HCT116 (cell line): ENCODE results near the gene PEF1. TPM values are rescaled to one million over a fixed set of nuclear protein-coding genes. Genes with fewer than 3 reads are reported as not detected.

Experiments
- ATAC-seq: fragments of 200-7000 bp; cut with Tn5 transposase; 2 replicates; pipeline ENCODE4 v1.9.1; 2020; ENCODE audit warnings: mild to moderate bottlenecking, moderate library complexity
- BruUV-seq: library from RNA; stranded (reverse); fragments of 400-500 nt; replicated peaks from 2 replicates; lab custom pipeline; 2021; lab: Mats Ljungman, UMichigan
- CTCF ChIA-PET: fragments of 300-600 bp; sonication (Branson Sonifier 250); formaldehyde crosslinking; loops from one replicate; lab custom pipeline; 2021; ENCODE audit warnings: antibody characterized with exemption; lab: Charles Lee
- POLR2A ChIA-PET: fragments of 300-600, 350-600 bp; sonication (Branson Sonifier 250); formaldehyde crosslinking; loops from one replicate; lab custom pipeline; 2021; ENCODE audit warnings: antibody characterized with exemption; lab: Charles Lee
- RAD21 ChIA-PET, 2 experiments: fragments of 300-600 bp; sonication (Branson Sonifier 250); formaldehyde crosslinking; loops; one replicate each; lab custom pipeline; 2023; ENCODE audit warnings: low total read pairs in 2 of 2; ENCODE audit not compliant: uncharacterized antibody in 2 of 2, unreplicated experiment in 2 of 2, low non-redundant PET in 1 of 2; lab: Charles Lee
- DNase-seq: peaks from one replicate; pipeline ENCODE4 v3.0.0-alpha.2; 2010; ENCODE audit warnings: low read depth, low spot score
- H2AFZ ChIP-seq: fragments of 200-600 bp; shearing (Covaris generic), sonication (generic); 2 replicates; pipeline ENCODE4 v1.6.1; 2017; ENCODE audit warnings: low read depth, mixed run types, mixed read lengths, antibody characterized with exemption, low read length; ENCODE audit not compliant: poor library complexity, severe bottlenecking
- H3K27ac ChIP-seq: 2 replicates; pipeline ENCODE4 v1.5.1; 2012; ENCODE audit warnings: low read depth, low read length
- H3K27me3 ChIP-seq: fragments of 200-600 bp; sonication (generic); 2 replicates; pipeline ENCODE4 v1.6.1; 2016; ENCODE audit warnings: mixed run types, low read length, mixed read lengths; ENCODE audit not compliant: insufficient read depth
- H3K36me3 ChIP-seq, 2 experiments: fragments of 200-500 bp in 1 of 2; fragments of 200-600 bp in 1 of 2; sonication (Bioruptor generic) in 1 of 2; sonication (generic) in 1 of 2; 2 replicates each; pipeline versions ENCODE4 v1.5.1 to v1.6.1; 2014 to 2016; ENCODE audit warnings: low read length in 2 of 2, inconsistent platforms in 1 of 2, mixed read lengths in 1 of 2, mixed run types in 1 of 2; ENCODE audit not compliant: insufficient read depth in 2 of 2, control insufficient read depth in 1 of 2
- H3K4me1 ChIP-seq, 2 experiments: fragments of 200-600 bp in 1 of 2; sonication (generic) in 1 of 2; 2 replicates each; pipeline versions ENCODE4 v1.5.1 to v1.6.1; 2012 to 2017; ENCODE audit warnings: low read length in 2 of 2, inconsistent platforms in 1 of 2, mild to moderate bottlenecking in 1 of 2, mixed read lengths in 1 of 2, mixed run types in 1 of 2, moderate library complexity in 1 of 2; ENCODE audit not compliant: insufficient read depth in 2 of 2, control insufficient read depth in 1 of 2
- H3K4me2 ChIP-seq: fragments of 200-600 bp; sonication (generic); 2 replicates; pipeline ENCODE4 v1.6.1; 2017; ENCODE audit warnings: mixed run types, low read length, mixed read lengths
- H3K4me3 ChIP-seq, 2 experiments: fragments of 200-600 bp in 1 of 2; sonication (generic) in 1 of 2; replicated peaks in 1 of 2; 2 replicates each; pipeline ENCODE4 v1.5.1; 2011 to 2016; ENCODE audit warnings: low read length in 2 of 2, control low read depth in 1 of 2, low read depth in 1 of 2, mild to moderate bottlenecking in 1 of 2, mixed read lengths in 1 of 2, mixed run types in 1 of 2
- H3K79me2 ChIP-seq: fragments of 200-600 bp; sonication (generic); 2 replicates; pipeline ENCODE4 v1.6.1; 2017; ENCODE audit warnings: mild to moderate bottlenecking, mixed run types, low read length, moderate library complexity, mixed read lengths; ENCODE audit not compliant: insufficient read depth
- H3K9ac ChIP-seq: fragments of 200-600 bp; sonication (generic); 2 replicates; pipeline ENCODE4 v1.6.1; 2016; ENCODE audit warnings: low read length, mixed read lengths
- H3K9me2 ChIP-seq: fragments of 200-600 bp; sonication (generic), shearing (Covaris generic); 2 replicates; pipeline ENCODE4 v1.6.1; 2017; ENCODE audit warnings: mixed run types, mild to moderate bottlenecking, moderate library complexity; ENCODE audit not compliant: insufficient read depth
- H3K9me3 ChIP-seq, 2 experiments: fragments of 200-500 bp in 1 of 2; fragments of 200-600 bp in 1 of 2; sonication (Bioruptor generic) in 1 of 2; sonication (generic) in 1 of 2; 2 replicates each; pipeline ENCODE4 v1.6.1; 2014 to 2017; ENCODE audit warnings: low read length in 2 of 2, mixed read lengths in 2 of 2, inconsistent platforms in 1 of 2, low read depth in 1 of 2, mild to moderate bottlenecking in 1 of 2, mixed run types in 1 of 2, moderate library complexity in 1 of 2; ENCODE audit not compliant: control insufficient read depth in 1 of 2, insufficient read depth in 1 of 2
- H4K20me1 ChIP-seq: fragments of 200-600 bp; sonication (generic), shearing (Covaris generic); 2 replicates; pipeline ENCODE4 v1.6.1; 2017; ENCODE audit warnings: mixed run types, mild to moderate bottlenecking, moderate library complexity; ENCODE audit not compliant: insufficient read depth
- EGR1 ChIP-seq: IDR thresholded peaks from 2 replicates; pipeline ENCODE4 v1.6.1; 2012; ENCODE audit warnings: low read depth
- EZH2phosphoT487 ChIP-seq: fragments of 200-600 bp; IDR thresholded peaks from 2 replicates; pipeline ENCODE4 v1.6.1; 2018; ENCODE audit warnings: antibody characterized with exemption, borderline replicate concordance
- JUND ChIP-seq: IDR thresholded peaks from 2 replicates; pipeline ENCODE4 v1.6.1; 2012
- RAD21 ChIP-seq: IDR thresholded peaks from 2 replicates; pipeline ENCODE4 v1.6.1; 2012; ENCODE audit warnings: low read depth, mild to moderate bottlenecking
- YY1 ChIP-seq: IDR thresholded peaks from 2 replicates; pipeline ENCODE4 v1.6.1; 2011; ENCODE audit warnings: low read length, low read depth, moderate library complexity, mild to moderate bottlenecking; ENCODE audit not compliant: insufficient replicate concordance; ENCODE audit errors: extremely low read depth
- ZNF274 ChIP-seq: fragments of 200-500 bp; sonication (Bioruptor generic); IDR thresholded peaks from 2 replicates; pipeline ENCODE4 v1.6.1; 2014; ENCODE audit warnings: mild to moderate bottlenecking, low read depth, low read length, inconsistent platforms
- intact Hi-C: fragments of 100-400 bp; cut with micrococcal nuclease; formaldehyde crosslinking; loops from 2 replicates; pipeline ENCODE4 v1.10.0; 2022
- total RNA-seq: library from RNA; stranded (reverse); gene quantifications from one replicate; pipeline ENCODE4 v1.2.1, GENCODE V29; 2021; ENCODE audit not compliant: unreplicated experiment
- TF ChIP-seq, protein P1 (sequence below): IDR thresholded peaks from 2 replicates; pipeline ENCODE4 v1.6.1; 2012; ENCODE audit warnings: low read depth
- TF ChIP-seq, protein P2 (sequence below): IDR thresholded peaks from 2 replicates; pipeline ENCODE4 v1.6.1; 2011; ENCODE audit warnings: mild to moderate bottlenecking, low read length, moderate library complexity; ENCODE audit not compliant: insufficient replicate concordance; ENCODE audit errors: extremely low read depth

The PEF1 gene
- total RNA-seq, 1 experiment from 2014 or later = 37.6 TPM

DNA sequence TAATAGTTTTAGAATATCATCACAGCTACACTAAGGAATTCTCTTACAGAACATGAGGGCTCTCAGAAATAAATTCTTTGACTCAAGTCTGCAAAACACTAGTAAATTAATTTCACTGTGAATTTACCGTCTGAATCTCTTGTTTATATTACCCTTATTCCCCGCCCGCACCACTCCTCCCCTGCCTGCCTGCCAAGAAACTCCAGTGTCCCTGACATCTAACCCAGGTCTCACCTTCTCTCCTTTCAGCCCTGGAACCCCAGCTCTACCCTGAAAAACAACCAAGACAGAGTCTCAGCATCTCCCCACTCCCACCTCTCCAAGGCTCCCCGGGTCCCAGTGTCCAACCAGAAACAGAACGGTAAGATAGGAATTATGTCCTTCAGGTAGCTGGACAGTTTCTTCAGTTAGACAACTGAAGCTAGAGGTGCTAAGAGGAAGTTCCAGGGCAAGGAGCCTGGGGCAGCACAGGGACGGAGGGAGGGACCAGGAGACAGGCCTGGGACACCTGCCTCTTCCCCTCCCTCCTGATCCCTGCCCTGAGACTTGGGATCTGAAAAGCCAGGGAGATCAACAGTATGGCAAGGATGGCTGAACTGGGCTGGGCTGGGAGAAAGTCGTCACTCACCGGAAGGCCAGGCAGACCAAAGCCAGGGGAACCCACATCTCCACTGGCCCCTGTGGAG is 43.7 kb upstream of the PEF1 start:
- H3K36me3 ChIP-seq = no peaks in the 10 kb centered on the region
- no TSS peak for BruUV-seq
- no peak overlapping the region for H3K4me3 ChIP-seq
- RAD21 ChIA-PET = no interaction called here
- no peaks in the 10 kb centered on the region for H4K20me1 ChIP-seq
- H3K9ac ChIP-seq = no peak overlapping the region
- DNase-seq (no peak), ATAC-seq (no peak)
- H3K4me1 ChIP-seq = peaks cover 12 to 36% of the 10 kb centered on the region in 2 experiments
- CTCF ChIA-PET = no interaction called here
- intact Hi-C loops = no loop called here
- 0 out of 2 replicates have a peak overlapping the region, but pooled peaks have one; percentile 6 for H3K4me2 ChIP-seq
- no peak overlapping the region for H2AFZ ChIP-seq
- H3K27ac ChIP-seq = no peak overlapping the region
- TF ChIP-seq, protein P1, sequence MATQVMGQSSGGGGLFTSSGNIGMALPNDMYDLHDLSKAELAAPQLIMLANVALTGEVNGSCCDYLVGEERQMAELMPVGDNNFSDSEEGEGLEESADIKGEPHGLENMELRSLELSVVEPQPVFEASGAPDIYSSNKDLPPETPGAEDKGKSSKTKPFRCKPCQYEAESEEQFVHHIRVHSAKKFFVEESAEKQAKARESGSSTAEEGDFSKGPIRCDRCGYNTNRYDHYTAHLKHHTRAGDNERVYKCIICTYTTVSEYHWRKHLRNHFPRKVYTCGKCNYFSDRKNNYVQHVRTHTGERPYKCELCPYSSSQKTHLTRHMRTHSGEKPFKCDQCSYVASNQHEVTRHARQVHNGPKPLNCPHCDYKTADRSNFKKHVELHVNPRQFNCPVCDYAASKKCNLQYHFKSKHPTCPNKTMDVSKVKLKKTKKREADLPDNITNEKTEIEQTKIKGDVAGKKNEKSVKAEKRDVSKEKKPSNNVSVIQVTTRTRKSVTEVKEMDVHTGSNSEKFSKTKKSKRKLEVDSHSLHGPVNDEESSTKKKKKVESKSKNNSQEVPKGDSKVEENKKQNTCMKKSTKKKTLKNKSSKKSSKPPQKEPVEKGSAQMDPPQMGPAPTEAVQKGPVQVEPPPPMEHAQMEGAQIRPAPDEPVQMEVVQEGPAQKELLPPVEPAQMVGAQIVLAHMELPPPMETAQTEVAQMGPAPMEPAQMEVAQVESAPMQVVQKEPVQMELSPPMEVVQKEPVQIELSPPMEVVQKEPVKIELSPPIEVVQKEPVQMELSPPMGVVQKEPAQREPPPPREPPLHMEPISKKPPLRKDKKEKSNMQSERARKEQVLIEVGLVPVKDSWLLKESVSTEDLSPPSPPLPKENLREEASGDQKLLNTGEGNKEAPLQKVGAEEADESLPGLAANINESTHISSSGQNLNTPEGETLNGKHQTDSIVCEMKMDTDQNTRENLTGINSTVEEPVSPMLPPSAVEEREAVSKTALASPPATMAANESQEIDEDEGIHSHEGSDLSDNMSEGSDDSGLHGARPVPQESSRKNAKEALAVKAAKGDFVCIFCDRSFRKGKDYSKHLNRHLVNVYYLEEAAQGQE = no peak
- TF ChIP-seq EGR1 (no peak), RAD21 (no peak)
- POLR2A ChIA-PET = no interaction called here
- no peaks in the 10 kb centered on the region for H3K9me3 ChIP-seq
- no peaks in the 10 kb centered on the region for H3K9me2 ChIP-seq
- no peaks in the 10 kb centered on the region for H3K79me2 ChIP-seq
- no peaks in the 10 kb centered on the region for H3K27me3 ChIP-seq

DNA sequence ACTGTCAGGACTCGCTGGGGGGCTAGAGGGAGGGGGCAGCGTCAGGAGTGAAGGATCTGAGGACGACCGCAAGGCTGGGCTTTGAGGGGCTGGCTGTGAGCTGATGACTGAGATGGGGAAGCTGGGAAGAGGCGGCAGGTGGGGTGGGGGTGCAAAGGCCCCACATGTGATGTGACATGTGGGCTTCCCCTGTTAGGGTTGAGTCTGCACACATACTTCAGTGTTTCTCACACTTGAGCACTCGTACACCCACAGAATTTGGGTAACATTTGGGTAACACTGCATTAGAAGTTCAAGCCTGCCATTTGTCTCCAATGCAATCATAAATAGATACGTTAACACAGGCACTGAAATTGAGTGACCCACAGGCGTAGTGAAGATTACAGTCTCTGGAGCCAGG is 42.9 kb upstream of the PEF1 start:
- no TSS peak for BruUV-seq
- ChIA-PET POLR2A (no interaction called here), RAD21 (no interaction called here), CTCF (no interaction called here)
- Histone ChIP-seq H3K27me3 (no peaks in the 10 kb centered on the region), H4K20me1 (no peaks in the 10 kb centered on the region), H3K4me2 (no peak overlapping the region), H3K9me3 (no peaks in the 10 kb centered on the region), H3K27ac (no peak overlapping the region), H2AFZ (no peak overlapping the region), H3K79me2 (no peaks in the 10 kb centered on the region), H3K9me2 (no peaks in the 10 kb centered on the region), H3K4me1 (peaks cover 12 to 36% of the 10 kb centered on the region in 2 experiments), H3K36me3 (no peaks in the 10 kb centered on the region), H3K9ac (no peak overlapping the region), H3K4me3 (no peak overlapping the region)
- no peak for DNase-seq
- intact Hi-C loops = no loop called here
- ATAC-seq = no peak
- TF ChIP-seq, protein P2, sequence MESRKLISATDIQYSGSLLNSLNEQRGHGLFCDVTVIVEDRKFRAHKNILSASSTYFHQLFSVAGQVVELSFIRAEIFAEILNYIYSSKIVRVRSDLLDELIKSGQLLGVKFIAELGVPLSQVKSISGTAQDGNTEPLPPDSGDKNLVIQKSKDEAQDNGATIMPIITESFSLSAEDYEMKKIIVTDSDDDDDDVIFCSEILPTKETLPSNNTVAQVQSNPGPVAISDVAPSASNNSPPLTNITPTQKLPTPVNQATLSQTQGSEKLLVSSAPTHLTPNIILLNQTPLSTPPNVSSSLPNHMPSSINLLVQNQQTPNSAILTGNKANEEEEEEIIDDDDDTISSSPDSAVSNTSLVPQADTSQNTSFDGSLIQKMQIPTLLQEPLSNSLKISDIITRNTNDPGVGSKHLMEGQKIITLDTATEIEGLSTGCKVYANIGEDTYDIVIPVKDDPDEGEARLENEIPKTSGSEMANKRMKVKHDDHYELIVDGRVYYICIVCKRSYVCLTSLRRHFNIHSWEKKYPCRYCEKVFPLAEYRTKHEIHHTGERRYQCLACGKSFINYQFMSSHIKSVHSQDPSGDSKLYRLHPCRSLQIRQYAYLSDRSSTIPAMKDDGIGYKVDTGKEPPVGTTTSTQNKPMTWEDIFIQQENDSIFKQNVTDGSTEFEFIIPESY = no peak
- TF ChIP-seq, protein P1 = no peak
- TF ChIP-seq YY1 (no peak), ZNF274 (no peak), EZH2phosphoT487 (no peak), JUND (no peak)
